Liver (tissue), 9 donors: ENCODE results near the gene ZNF740. TPM values are rescaled to one million over a fixed set of nuclear protein-coding genes. Genes with fewer than 3 reads are reported as not detected.

Experiments
- DNase-seq: peaks from one replicate; pipeline ENCODE4 v3.0.0-alpha.2; 2017; ENCODE audit warnings: low spot score
- H3K27ac ChIP-seq, 2 donors: one replicate each; pipeline ENCODE4 v1.7.0; 2013; ENCODE audit warnings: inconsistent platforms in 2 of 2, low read length in 2 of 2, control low read depth in 1 of 2, low read depth in 1 of 2, mild to moderate bottlenecking in 1 of 2
- H3K27me3 ChIP-seq, 4 donors: one replicate each; pipeline versions ENCODE4 v1.6.1 to v1.7.0; 2013; ENCODE audit warnings: low read length in 3 of 4, inconsistent platforms in 1 of 4, mild to moderate bottlenecking in 1 of 4, moderate library complexity in 1 of 4; ENCODE audit not compliant: control insufficient read depth in 4 of 4, insufficient read depth in 4 of 4
- H3K36me3 ChIP-seq, 4 donors: one replicate each; pipeline versions ENCODE4 v1.6.1 to v1.7.0; 2013; ENCODE audit warnings: low read length in 3 of 4, mild to moderate bottlenecking in 3 of 4, low read depth in 1 of 4, moderate library complexity in 1 of 4; ENCODE audit not compliant: control insufficient read depth in 4 of 4, insufficient read depth in 3 of 4
- H3K4me1 ChIP-seq, 4 donors: one replicate each; pipeline versions ENCODE4 v1.6.1 to v1.7.0; 2013; ENCODE audit warnings: low read length in 3 of 4, mild to moderate bottlenecking in 3 of 4, moderate library complexity in 1 of 4; ENCODE audit not compliant: control insufficient read depth in 4 of 4, insufficient read depth in 4 of 4
- H3K4me3 ChIP-seq, 3 donors: one replicate each; pipeline versions ENCODE4 v1.6.1 to v1.7.0; 2013; ENCODE audit warnings: low read length in 3 of 3, control low read depth in 1 of 3, low read depth in 1 of 3, mild to moderate bottlenecking in 1 of 3
- H3K9ac ChIP-seq, 2 donors: one replicate each; pipeline ENCODE4 v1.7.0; 2013; ENCODE audit warnings: low read length in 2 of 2, mild to moderate bottlenecking in 2 of 2, moderate library complexity in 2 of 2, control low read depth in 1 of 2, low read depth in 1 of 2
- H3K9me3 ChIP-seq, 4 donors: one replicate each; pipeline versions ENCODE4 v1.6.1 to v1.7.0; 2013; ENCODE audit warnings: low read length in 3 of 4; ENCODE audit not compliant: control insufficient read depth in 4 of 4
- EGR1 ChIP-seq, 2 donors: IDR thresholded peaks; 2 replicates each; pipeline ENCODE4 v1.6.1; 2016 to 2018; ENCODE audit warnings: antibody characterized with exemption in 2 of 2, low read depth in 2 of 2
- FOXA2 ChIP-seq: IDR thresholded peaks from 2 replicates; pipeline ENCODE4 v1.6.1; 2016; ENCODE audit warnings: antibody characterized with exemption
- GABPA ChIP-seq, 2 donors: IDR thresholded peaks in 1 of 2; conservative IDR thresholded peaks in 1 of 2; 2 replicates each; pipeline ENCODE4 v1.6.1; 2016; ENCODE audit warnings: antibody characterized with exemption in 2 of 2, mild to moderate bottlenecking in 1 of 2, moderate library complexity in 1 of 2
- JUND ChIP-seq, 2 donors: IDR thresholded peaks; 2 replicates each; pipeline ENCODE4 v1.6.1; 2016; ENCODE audit warnings: antibody characterized with exemption in 2 of 2
- NR2F2 ChIP-seq: IDR thresholded peaks from 2 replicates; pipeline ENCODE4 v1.6.1; 2016; ENCODE audit warnings: antibody characterized with exemption
- RXRA ChIP-seq, 2 donors: IDR thresholded peaks; 2 replicates each; pipeline ENCODE4 v1.6.1; 2017 to 2018; ENCODE audit warnings: antibody characterized with exemption in 2 of 2, mild to moderate bottlenecking in 1 of 2
- YY1 ChIP-seq: IDR thresholded peaks from 2 replicates; pipeline ENCODE4 v1.6.1; 2016; ENCODE audit warnings: antibody characterized with exemption, mild to moderate bottlenecking
- WGBS: extraction: QIAGEN DNeasy Blood & Tissue Kit; methylation state at CpG from one replicate; pipeline ENCODE4 v1.1.7; 2013; 5-methylcytosine and 5-hydroxymethylcytosine counted together
- polyA plus RNA-seq, 2 donors: library from polyadenylated mRNA; stranded (reverse) in 1 of 2; unstranded in 1 of 2; fragments of 200-250 nt in 1 of 2; fragments of >200 nt in 1 of 2; fragmentation: Nextera tagmentation in 1 of 2; extraction: Ambion mirVana in 1 of 2; gene quantifications; one replicate each; pipeline versions ENCODE4 v1.2.1 to v1.2.3, GENCODE V29; 2013 to 2015
- total RNA-seq, 2 donors: library from RNA; depleted of rRNA; stranded (reverse); fragments of >200 nt; gene quantifications; one replicate each; pipeline ENCODE4 v1.2.3, GENCODE V29; 2014
- TF ChIP-seq, protein P1 (sequence below): IDR thresholded peaks from 2 replicates; pipeline ENCODE4 v1.6.1; 2016; ENCODE audit warnings: antibody characterized with exemption
- TF ChIP-seq, protein P2 (sequence below): IDR thresholded peaks from 2 replicates; pipeline ENCODE4 v1.6.1; 2016; ENCODE audit warnings: antibody characterized with exemption, mild to moderate bottlenecking
- TF ChIP-seq, protein P3 (sequence below): IDR thresholded peaks from 2 replicates; pipeline ENCODE4 v1.6.1; 2016; ENCODE audit warnings: antibody characterized with exemption
- donor health status: healthy.
- donor health status: healthy.
- donor health status: healthy.
- donor health status: healthy.
- donor health status: healthy.

Gene ZNF740
- total and polyA plus RNA-seq, 4 donors, result 1.4 to 14.4 (median 6.3) TPM

DNA sequence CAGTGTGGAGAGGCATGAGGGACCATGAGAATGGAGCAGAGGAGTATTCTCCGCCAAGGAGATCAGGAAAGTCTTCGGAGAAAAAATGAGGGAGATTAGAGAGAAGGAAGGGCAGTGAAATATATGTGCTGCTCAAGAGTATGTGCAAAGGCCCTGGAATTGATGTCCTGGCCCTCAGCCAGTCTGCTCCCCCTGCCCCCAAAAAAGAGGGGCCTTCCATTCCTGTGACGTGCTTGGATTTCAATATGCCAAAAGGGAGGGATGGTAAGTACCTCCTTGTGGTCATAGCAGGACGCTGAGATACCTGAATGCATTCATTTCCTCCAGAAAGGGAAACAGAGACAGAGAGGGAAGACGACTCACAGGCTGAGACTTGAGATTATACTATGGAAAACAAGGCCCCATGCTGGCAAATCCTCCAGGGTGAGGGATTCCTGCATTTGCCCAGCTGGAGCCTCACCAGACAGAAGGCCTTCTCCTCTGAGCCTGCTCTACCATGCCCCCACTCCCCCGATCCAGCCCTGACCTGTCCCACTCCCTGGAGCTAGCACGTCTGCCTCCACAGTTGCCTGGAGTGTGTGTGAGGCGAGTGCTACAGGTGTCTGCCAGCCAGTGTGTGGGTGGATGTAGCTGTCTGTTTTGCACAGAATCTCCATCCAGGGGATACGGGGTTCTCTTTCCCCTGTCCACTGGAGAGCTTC, 55.4 kb downstream of the ZNF740 start:
- no peak overlapping the region for H3K27ac ChIP-seq
- no peaks in the 10 kb centered on the region for H3K9me3 ChIP-seq
- peaks cover 0 to 15% (median 0%) of the 10 kb centered on the region in 4 donors for H3K27me3 ChIP-seq
- H3K36me3 ChIP-seq, result no peaks in the 10 kb centered on the region
- no peak for DNase-seq
- WGBS, result 83% methylated on average over 9 of the region's 9 CpGs
- H3K4me3 ChIP-seq, result no peak overlapping the region
- no peak for TF ChIP-seq YY1
- no peak for TF ChIP-seq RXRA (IDR thresholded peaks at IDR 0.05)
- TF ChIP-seq, protein P1, sequence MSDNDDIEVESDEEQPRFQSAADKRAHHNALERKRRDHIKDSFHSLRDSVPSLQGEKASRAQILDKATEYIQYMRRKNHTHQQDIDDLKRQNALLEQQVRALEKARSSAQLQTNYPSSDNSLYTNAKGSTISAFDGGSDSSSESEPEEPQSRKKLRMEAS, result no peak
- TF ChIP-seq, protein P2, sequence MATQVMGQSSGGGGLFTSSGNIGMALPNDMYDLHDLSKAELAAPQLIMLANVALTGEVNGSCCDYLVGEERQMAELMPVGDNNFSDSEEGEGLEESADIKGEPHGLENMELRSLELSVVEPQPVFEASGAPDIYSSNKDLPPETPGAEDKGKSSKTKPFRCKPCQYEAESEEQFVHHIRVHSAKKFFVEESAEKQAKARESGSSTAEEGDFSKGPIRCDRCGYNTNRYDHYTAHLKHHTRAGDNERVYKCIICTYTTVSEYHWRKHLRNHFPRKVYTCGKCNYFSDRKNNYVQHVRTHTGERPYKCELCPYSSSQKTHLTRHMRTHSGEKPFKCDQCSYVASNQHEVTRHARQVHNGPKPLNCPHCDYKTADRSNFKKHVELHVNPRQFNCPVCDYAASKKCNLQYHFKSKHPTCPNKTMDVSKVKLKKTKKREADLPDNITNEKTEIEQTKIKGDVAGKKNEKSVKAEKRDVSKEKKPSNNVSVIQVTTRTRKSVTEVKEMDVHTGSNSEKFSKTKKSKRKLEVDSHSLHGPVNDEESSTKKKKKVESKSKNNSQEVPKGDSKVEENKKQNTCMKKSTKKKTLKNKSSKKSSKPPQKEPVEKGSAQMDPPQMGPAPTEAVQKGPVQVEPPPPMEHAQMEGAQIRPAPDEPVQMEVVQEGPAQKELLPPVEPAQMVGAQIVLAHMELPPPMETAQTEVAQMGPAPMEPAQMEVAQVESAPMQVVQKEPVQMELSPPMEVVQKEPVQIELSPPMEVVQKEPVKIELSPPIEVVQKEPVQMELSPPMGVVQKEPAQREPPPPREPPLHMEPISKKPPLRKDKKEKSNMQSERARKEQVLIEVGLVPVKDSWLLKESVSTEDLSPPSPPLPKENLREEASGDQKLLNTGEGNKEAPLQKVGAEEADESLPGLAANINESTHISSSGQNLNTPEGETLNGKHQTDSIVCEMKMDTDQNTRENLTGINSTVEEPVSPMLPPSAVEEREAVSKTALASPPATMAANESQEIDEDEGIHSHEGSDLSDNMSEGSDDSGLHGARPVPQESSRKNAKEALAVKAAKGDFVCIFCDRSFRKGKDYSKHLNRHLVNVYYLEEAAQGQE, result no peak
- no peak for TF ChIP-seq JUND (IDR thresholded peaks at IDR 0.05)
- TF ChIP-seq NR2F2, result no peak
- no peak for TF ChIP-seq GABPA (IDR thresholded peaks at IDR 0.05 in 1 of 2, conservative IDR thresholded peaks at IDR 0.05 in 1 of 2)
- TF ChIP-seq, protein P3, sequence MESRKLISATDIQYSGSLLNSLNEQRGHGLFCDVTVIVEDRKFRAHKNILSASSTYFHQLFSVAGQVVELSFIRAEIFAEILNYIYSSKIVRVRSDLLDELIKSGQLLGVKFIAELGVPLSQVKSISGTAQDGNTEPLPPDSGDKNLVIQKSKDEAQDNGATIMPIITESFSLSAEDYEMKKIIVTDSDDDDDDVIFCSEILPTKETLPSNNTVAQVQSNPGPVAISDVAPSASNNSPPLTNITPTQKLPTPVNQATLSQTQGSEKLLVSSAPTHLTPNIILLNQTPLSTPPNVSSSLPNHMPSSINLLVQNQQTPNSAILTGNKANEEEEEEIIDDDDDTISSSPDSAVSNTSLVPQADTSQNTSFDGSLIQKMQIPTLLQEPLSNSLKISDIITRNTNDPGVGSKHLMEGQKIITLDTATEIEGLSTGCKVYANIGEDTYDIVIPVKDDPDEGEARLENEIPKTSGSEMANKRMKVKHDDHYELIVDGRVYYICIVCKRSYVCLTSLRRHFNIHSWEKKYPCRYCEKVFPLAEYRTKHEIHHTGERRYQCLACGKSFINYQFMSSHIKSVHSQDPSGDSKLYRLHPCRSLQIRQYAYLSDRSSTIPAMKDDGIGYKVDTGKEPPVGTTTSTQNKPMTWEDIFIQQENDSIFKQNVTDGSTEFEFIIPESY, result no peak
- no peak for TF ChIP-seq EGR1 (IDR thresholded peaks at IDR 0.05; ENCODE audit: low read depth in 2 of 2)
- no peak for TF ChIP-seq FOXA2
- peaks cover 0 to 4% (median 2%) of the 10 kb centered on the region in 4 donors for H3K4me1 ChIP-seq
- no peak overlapping the region for H3K9ac ChIP-seq

DNA sequence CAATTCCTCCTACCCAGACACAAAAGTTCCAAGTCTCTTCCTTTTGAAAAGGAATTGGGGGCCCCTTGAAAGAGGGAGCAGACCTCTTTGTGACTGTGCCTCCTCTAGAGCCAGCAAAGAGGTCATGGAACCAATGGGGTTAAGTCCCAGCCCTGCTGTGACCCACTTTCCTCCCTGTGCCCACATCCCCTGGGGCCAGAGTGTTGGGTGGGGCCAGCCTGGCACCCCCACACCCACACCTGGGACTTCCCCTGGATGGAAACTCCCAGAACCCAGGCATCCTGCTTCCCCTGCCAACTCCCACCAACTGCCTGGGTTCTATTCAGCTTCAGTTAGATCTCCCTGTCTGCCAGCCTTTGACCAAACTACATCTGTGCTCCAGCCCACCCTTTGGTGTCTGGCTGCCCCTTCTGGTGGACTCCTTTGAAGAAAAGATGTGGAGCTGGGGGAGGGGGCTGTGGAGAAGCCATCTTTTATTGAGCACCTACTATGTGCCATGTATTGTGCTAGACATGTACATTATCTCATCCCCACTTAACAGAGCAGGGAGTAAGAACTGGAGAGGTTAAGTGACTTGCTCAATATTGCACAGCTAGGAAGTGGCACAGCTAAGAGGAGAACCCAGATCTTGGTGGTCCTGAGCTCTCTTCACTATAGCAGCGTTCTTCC, 56.1 kb downstream of the ZNF740 start:
- WGBS, result 80% methylated on average over 1 of the region's 1 CpG

More for the DNA sequence above, 56.1 kb downstream of the ZNF740 start:
- no peak for TF ChIP-seq NR2F2
- TF ChIP-seq JUND (IDR thresholded peaks at IDR 0.05), result no peak
- TF ChIP-seq, protein P2, result no peak
- no peak for DNase-seq
- Histone ChIP-seq H3K27me3 (peaks cover 0 to 15% (median 0%) of the 10 kb centered on the region in 4 donors), H3K4me3 (no peak overlapping the region), H3K9ac (no peak overlapping the region), H3K36me3 (no peaks in the 10 kb centered on the region), H3K9me3 (no peaks in the 10 kb centered on the region), H3K27ac (no peak overlapping the region), H3K4me1 (peaks cover 0 to 4% (median 2%) of the 10 kb centered on the region in 4 donors)
